ENCODE measurements around the gene GLCE.
"Not testable (repeated sequence)": the region's sequence is repeated elsewhere in the genome, so short reads cannot be mapped to it uniquely, and the experiment has no call there.

Gene GLCE

DNA sequence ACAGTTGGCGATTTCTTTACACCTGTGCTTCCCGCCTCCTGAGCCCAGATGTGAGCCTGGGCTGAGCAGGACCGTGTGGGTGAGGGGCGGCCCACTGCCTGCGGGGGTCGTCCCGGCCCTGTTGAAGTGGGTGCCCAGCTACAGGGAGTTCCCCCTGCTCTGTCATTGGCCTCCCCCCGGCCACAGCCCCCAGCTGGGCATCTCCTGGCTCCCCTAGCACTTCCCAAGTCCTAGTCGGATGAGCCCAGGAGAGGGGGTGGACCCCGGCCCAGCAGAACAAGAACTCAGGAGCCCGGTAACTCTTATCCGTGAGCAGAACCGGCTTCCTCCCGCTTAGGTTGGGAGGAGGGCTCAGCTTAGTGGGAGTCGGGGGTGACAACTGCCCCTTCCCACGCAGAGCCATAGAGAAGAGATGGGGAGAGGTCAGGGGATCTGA, 139.0 kb downstream of the GLCE start:
- DNase-seq (ENCODE audit: low read depth), result no peak

DNA sequence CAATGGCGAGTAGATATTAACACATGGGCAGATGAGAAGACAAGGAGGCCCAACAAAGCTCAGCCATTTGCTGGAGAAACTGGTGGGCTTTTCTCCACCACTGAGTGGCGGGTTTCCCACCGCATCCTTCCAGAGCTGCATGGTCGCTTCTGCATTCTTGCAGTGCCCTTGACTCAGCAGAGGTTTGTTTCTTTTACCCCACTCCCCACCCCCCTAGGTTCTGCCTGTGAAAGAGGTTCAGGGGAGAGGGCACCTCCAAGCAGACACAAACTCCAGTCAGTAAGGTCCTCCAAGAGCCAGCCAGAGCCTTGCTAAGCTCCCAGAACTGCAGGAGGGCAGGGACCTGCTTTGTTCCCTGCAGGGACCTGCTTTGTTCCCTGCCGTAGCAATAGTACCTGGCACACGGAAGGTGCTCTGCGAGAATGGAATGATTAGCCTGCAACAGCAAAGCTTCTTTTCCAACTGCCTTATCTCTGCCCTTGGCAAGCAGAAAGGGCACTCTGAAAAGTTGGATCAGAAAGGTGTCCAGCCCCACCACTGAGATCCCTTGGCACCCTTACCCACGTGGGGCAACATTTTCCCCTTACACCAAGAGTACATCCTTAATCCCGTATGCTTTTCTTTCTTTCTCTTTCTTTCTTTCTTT, 139.6 kb downstream of the GLCE start:
- DNase-seq (ENCODE audit: low read depth), result no peak

DNA sequence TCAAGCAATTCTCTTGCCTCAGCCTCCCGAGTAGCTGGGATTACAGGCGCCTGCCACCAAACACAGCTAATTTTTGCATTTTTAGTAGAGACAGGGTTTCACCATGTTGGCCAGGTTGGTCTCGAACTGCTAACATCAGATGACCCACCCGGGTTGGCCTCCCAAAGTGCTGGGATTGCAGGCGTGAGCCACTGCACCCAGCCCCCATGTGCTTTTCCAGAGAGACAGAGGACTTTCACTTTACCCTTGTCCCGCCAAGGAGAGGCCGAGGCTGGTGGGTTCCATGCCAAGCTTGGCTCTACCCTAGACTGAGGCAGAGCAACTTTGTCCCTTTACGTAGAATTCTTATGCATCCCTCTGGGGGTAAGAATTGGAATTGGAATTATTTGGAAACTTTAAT, 140.7 kb downstream of the GLCE start:
- not testable (repeated sequence) for DNase-seq (ENCODE audit: low read depth)

DNA sequence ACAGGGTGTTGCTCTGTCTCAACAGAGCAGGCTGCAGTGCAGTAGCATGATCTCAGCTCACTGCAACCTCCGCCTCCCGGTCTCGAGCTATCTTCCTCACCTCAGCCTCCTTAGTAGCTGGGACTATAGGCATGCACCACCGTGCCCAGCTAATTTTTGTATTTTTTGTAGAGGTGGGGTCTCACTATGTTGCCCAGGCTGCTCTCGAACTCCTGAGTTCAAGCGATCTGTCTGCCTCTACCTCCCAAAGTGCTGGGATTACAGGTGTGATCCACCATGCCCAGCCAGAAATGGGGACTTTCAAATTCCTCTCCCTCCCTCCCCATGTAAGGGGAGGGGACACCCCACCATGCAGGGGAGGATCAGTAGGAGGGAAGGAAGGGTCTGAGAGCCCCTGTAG, 141.7 kb downstream of the GLCE start:
- DNase-seq (ENCODE audit: low read depth), result not testable (repeated sequence)

DNA sequence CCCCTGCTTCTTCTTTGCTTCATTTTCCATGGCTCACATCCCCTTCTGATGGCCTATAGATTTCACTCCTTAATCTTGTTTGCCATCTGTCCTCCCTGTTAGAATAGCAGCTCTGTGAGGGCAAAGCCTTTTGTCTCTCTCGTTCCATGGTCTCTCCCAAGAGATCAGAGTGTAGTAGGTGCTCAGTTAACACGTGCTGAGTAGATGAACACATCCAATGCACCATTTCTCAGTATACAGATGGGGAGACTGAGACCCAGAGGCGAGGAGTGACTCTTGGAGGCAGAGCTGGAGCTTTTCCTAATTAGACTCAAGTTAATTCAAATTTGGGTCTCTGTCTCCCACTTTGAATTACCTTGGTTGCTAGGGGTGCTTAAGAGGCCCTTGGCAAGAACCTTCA, 142.5 kb downstream of the GLCE start:
- no peak for DNase-seq (ENCODE audit: low read depth)

DNA sequence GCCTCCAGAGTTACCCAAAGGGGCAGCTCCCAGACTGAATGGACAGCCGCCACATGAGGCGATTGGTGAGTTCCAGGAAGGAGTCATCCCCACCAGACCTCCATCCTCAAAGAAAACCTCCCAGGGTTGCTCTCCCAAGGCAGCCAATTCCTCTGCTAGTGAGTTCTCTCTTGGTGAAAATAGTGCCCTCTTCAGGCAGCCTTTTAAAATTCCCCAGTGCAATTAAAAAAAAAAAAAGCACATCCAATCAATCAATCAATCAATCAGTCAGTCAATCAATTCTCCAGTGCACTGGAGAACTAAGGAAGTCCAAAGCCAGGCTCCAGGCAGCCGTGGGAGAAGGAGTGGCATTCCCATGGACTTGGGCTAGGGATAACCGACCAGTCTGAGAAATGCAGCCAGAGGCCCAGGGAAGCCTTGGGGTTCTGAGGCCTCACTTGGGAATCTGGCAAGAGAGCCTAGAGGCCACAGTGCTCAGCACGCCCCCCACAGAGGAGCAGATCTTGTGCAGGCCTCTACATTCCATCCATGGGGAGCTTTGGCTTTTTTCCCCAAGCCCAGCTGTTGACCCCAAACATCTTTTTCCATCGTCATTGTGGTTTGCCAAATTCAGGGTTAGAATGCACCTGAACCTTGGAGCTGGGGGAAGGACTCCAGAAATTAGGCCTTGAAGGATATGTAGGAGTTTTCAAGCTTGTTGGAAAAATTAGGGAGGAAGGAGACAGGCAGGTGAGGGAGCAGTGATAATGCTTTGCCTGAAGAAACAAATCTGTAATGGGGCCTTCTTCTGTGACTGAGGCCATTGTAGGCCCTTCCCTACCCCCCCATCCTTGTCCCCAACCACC, 143.1 kb downstream of the GLCE start:
- DNase-seq (ENCODE audit: low read depth), result no peak

DNA sequence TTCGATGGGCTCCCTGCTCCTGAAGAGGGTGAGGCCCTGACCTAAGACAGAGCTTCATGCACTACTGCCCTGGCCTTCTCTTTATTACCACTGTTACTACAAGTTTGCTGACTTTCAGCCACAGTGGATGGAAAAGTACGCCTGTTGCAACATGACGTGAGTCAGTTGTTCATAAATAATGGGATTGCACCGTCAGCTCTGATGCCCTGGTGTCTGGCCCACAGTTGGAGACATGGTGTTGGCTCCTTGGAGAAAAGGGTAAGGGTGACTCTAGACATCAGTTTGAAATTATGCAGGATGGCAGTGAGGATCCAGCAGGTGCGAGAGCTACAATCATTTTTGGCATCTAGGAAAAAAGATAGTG, 143.7 kb downstream of the GLCE start:
- no peak for DNase-seq (ENCODE audit: low read depth)

DNA sequence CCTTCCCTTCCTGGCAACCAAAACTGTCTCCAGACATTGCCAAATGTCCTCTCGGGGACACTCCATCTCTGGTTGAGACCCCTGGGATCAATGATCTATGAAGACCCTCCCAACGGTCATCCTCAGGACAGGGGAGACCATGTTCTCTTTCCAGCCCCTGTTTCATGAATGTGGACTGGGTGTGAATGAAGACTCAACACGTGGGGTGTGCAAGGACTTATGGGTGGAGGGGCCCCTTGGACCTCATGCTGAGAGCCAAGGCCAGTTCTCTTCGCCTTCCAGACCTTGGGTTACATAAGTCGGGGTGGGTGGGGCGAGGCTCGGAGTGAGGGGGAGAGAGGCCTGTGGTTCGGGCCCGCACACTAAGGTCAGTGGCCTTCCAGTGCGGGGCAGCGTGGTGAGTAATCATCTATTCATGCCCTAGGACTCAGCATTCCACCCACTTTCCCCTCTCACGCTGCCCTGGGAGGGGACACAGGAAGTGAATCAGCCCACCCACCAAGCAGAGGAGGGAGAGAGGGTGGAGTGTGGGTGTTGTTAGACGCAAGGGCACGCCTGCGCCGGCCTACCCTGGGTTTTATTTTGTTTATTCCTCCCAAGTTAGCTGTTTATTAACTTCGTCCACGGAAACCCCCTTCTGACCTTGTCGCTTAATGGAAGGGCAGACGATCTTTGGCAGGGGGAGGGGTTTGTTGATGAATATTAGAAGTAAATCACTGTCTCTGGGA, 144.9 kb downstream of the GLCE start:
- DNase-seq (ENCODE audit: low read depth), result no peak

DNA sequence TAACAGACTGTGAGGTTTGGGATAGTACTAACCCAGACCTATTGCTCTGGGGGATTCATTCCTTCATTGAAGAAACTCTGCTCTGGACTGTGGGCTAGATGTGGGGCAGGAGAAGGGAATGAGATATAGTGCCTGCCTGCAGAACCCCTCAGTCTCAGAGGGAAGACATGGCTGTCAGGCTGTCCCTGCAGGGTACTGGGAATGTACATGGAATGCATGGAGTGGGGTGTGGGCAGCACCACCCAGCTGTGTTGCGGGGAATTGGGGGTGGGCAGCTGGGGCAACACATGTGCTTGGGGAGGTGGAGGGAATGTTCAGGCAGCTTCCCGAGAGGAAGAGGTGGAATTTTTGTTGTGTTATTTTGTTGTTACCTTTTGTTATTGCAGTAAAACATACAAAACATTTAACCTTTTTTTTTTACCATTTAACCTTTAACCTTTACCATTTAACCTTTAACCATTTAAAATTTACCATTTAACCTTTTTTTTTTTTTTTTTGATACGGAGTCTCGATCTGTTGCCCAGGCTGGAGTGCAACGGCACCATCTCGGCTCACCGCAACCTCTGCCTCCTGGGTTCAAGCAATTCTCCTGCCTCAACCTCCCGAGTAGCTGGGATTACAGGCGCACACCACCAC, 145.6 kb downstream of the GLCE start:
- no peak for DNase-seq (ENCODE audit: low read depth)

DNA sequence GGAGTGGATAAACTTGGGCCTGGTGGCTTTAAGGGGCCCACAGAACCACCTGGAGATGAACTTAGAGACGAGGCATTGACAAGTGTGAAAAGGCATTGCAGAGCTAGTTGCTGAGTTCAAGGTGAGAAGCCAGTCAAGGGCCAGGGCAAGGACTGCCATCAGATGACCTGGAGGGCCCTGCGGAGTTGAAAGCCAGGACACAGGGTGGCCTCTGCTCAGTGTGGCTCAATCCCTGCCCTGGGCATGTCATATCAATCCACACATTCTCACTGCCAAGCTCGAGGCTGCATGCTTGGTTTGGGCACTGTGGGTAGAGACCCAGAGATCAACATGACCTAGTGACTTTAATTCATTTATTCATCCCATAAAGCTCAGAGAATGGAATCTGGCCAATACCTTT, 147.5 kb downstream of the GLCE start:
- DNase-seq (ENCODE audit: low read depth), result no peak

DNA sequence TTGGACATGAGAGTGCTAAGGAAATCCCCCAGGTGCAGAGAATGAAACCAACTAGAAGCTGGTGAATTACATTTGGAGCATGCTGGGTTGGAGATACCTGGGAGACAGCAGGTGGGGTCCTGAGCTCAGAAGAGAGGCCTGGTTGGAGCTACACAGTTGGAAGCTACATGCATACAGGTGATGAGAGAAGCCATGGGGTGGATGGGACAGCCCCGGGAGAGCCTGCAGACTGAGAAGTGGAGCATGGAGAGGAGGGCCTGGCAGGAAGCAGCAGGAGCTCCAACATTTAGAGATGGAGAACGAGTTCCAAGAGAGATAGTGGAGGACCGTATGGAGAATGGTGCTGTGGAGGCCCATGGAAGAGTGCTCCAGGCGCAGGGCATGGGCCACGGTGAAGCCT, 148.5 kb downstream of the GLCE start:
- no peak for DNase-seq (ENCODE audit: low read depth)

DNA sequence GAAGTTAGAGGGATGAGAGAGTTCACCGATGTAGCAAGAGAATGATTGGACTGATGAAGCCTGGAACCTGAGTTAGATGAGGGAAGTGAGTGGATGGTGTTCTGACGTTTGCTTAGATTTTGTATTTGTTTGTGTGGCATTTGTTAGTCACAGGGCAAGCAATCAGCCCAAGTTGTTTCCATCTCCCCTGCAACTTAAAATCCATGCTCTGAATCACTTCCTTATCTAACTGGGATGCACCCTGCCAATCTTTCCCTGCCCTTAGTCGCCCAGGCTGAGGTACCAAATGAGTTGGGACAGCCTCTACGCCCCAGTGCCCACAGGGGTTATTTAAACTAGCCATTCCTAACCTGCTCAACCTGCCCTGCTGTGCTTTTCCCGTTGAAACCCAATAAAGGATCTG, 150.9 kb downstream of the GLCE start:
- DNase-seq (ENCODE audit: low read depth), result no peak

DNA sequence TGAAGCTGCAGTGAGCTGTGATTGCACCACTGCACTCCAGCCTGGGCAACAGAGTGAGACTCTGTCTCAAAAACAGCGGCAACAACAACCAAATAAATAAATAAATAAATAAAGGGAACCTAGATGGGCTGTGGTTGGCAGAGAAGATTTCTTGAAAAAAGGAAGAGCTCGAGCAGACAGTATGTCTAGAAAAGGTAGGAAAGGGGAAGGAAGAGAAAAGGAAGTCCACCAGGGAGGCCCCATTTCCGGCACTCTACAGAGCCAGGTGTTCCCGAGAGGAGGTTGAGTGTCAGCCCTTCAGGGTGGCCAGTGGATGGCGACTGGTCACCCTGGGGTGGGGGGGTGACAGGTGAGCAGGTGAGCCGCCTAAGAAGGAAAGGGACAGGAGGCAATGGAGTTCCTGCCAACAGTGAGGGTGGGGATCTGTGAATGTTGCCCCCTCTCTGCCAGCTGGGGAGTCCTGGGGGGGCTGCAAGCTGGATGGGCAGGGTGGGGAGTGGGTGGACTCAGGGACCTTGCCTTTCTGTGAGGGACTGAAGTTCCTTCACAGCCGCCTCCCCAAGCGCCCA, 153.1 kb downstream of the GLCE start:
- no peak for DNase-seq (ENCODE audit: low read depth)

DNA sequence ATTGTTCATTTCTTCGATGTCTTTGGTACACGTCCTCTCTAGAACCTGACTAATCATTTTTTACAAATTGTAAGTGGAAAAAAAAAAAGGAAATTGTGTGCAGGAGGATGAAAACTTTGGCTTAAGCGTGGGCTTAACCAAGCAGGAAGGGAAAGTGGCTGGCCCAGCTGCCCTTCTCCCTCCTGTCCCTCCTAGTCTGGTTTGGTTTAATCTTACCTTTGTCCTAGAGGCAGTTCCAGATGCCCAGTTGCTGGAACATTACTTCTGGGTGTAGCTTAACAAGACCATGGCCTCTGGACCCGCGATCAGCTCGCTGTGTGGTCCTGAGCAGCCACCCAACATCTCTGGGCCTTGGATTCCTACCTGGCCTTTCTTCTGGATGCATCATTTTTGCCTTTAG, 153.7 kb downstream of the GLCE start:
- DNase-seq (ENCODE audit: low read depth), result no peak

DNA sequence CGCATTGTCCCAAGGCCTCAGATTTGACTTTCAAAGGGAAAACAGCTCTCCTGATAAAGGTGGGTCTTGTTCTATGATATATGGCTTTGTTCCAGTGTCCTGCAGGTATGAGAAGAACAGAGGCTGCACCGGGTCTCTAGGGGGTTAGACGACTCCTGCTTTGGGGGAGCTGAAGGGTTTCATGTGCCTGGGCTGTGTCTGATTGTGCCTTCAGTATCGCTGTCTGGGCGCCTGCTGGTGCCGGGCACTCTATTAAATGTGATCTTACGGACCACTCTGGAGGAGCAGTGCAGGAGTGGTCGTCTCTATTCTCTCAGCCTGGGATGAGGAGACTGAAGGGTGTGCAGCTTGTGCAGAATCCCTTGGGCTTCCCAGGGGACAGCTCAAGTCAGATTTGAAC, 154.3 kb downstream of the GLCE start:
- no peak for DNase-seq (ENCODE audit: low read depth)

DNA sequence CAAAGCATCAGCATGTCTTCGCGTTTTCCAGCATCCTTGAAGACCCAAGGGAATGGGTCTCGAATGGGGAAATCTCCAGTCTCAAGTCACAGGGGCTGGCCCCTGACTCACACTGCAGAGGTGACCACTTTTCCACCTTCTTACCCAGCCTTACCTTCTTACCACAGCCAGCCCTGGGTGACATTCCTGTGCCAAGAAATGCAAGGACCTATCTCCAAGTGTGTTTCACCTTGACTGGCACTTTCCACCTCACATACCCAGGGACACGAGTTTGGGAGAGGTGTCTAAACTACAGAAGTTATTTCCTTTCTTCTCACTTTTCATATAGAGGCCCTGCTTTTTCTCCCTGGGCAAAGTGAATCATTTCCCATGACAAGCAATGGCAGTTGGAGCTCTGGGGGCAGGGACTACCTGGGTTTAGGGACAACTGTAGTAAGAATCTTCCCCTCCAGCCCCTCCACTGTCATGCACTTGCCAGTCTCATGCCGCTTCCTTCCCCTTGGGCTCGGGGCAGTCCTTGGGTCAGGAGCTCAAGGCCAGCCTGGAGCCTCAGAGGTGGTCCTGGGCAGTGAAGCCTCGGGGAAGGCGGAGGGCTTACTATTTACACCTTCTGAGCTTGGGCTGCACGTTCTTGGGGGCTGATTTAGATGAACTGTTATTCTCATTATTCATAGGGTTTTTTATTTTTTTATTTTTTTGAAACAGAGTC, 155.1 kb downstream of the GLCE start:
- no peak for DNase-seq (ENCODE audit: low read depth)

DNA sequence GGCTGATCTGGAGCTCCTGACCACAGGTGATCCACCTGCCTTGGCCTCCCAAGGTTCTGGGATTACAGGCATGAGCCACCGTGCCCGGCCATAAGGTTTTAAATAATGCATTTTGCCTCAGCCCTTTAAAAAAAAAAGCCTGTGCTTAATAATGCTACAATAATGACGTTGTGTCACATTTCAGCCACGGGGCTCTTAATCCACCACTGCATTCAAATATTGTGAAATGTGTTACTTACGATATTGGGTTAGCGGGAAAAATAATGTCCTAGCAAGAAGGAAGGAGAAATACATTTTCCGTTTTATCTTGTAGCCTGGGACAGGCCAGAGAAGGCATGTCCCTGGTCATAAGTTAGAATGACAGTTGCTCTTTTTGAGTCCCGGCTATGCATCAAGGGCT, 155.9 kb downstream of the GLCE start:
- no peak for DNase-seq (ENCODE audit: low read depth)

DNA sequence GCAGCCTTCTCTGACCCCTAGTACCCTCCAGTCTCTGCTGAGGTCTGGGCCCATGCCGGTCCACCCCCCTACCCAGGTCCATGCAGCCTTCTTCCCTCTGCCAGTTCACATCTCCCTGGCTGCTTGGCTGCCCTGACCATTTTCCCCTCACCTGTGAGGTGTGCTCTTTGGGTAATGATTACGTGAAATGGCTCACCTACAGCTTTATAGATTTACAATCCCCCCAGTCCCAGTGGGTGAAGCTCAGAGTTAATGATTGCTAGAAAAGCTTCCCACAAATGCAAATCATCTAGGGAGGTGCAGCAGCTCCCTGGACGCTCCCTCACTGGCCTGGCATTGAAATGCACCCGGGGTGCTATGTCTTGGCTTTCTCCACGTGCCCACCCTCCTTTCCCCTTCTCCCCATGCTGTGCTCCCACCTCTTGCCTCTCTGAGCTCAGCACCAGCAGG, 157.0 kb downstream of the GLCE start:
- DNase-seq (ENCODE audit: low read depth), result no peak

DNA sequence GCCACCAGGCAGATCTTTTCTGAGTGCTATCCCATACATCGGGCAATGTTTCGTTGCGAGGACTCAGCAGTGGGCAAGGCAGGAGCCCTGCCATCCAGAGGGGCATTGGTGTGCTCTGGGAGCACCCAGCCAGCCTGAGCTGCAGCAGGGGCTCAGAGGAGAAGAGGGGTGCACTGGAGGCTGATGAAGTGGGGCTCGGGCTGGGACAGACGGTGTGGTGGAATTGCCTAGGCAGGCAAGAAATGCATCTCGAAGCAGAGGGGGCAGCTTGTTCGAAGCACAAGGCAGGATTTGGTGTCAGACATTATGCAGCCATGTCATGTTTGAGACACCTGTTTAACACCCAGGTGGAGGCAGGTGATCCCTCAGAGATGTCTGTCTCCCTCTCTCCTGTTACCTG, 157.6 kb downstream of the GLCE start:
- no peak for DNase-seq (ENCODE audit: low read depth)

DNA sequence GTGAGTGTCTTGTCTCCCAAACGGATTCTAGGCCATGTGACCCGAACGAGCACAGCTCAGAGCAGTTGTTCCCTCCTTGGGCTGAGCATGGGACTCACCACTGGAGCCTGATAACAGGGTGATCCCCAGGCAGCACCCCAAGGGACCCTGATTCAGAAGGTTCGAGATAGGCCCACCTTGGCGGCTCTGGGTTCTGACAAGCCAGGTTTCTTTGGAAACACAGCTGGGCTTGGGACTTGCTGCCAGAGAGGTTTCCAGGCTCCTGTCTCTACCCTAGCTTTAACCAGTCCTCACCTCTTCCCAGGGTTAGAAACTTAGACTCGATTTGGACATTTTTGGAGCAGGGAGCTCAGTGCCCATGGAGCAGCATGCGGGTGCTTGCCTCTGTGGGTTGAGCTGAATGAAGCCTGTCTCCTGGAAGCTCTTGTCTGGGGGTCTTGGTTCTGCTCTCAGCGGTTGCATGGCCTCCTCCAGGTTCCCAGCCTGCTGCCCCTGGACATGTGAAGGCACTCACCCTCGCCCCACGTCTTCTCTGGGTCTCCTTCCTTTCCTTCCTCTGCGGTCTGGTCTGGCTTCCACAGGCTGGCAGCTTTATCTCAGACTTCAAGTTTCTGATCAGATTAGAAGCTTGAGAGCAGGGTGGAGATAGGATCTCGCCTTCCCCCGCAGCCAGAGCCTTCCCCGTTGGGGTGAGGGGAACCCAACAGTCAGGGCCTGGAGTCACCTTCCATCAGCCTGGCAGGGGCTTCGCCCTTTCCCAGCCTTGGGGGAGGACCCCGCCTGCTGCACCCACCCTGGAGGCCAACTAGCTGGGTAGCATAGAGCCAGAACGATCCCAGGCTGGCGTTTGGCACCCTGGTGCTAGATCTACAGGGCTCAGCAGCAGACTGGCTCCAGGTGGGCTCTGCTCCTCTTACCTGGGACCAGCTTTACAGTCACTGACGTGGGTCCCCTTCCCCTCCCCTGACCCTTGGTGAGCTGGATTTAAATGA, 159.2 kb downstream of the GLCE start:
- no peak for DNase-seq (ENCODE audit: low read depth)

All from T follicular helper cell (primary cell).